AG04449 (cell line): ENCODE results near the gene NNMT.

Experiments
- CTCF ChIA-PET: fragments of 350-600 bp; formaldehyde crosslinking; extraction: SDS; loops from one replicate; lab custom pipeline; 2021; ENCODE audit warnings: antibody characterized with exemption; lab: Yijun Ruan, JAX
- POLR2A ChIA-PET: fragments of 400-600, 350-600 bp; formaldehyde crosslinking; extraction: SDS; loops from one replicate; lab custom pipeline; 2020; ENCODE audit warnings: antibody characterized with exemption, inconsistent platforms; lab: Yijun Ruan, JAX
- DNase-seq: peaks from one replicate; pipeline ENCODE4 v3.0.0-alpha.2; 2010; ENCODE audit warnings: low read depth, low spot score
- H3K4me3 ChIP-seq: 2 replicates; pipeline ENCODE4 v1.5.1; 2011; ENCODE audit warnings: low read depth, mild to moderate bottlenecking, control low read depth, low read length
- CTCF ChIP-seq: IDR thresholded peaks from one replicate; pipeline ENCODE4 v1.5.1; 2011; ENCODE audit warnings: mild to moderate bottlenecking, moderate library complexity, low read length, control low read depth, inconsistent platforms; ENCODE audit not compliant: insufficient read depth; ENCODE audit errors: missing control alignments

Gene NNMT

GRCh38 chr11:114348200-114349191 is 52.3 kb downstream of the NNMT start:
- no peak overlapping the region for H3K4me3 ChIP-seq
- CTCF ChIA-PET = interaction anchor here (0.8 to 3.5 kb wide), 30 partner anchors 8 to 415 kb away, joined by 3 to 22 read pairs (median 4); partner anchors contain the start of gene REXO2
- DNase-seq = no peak
- POLR2A ChIA-PET = no interaction called here
- peak; percentile 39 for TF ChIP-seq CTCF

- POLR2A ChIA-PET = no interaction called here
- no peak overlapping the region for H3K4me3 ChIP-seq
- CTCF ChIA-PET = interaction anchor here (1.3 kb wide), 1 partner anchor 102 kb away, joined by 4 read pairs; no protein-coding TSS in a partner anchor
- no peak for DNase-seq
- no peak for TF ChIP-seq CTCF
Measured at GRCh38 chr11:114350022-114350421, 53.8 kb downstream of the NNMT start.

GRCh38 chr11:114353443-114353842 is 57.2 kb downstream of the NNMT start:
- no peak for TF ChIP-seq CTCF
- no peak overlapping the region for H3K4me3 ChIP-seq
- ChIA-PET POLR2A (no interaction called here), CTCF (interaction anchor here (1.8 to 2.3 kb wide), 2 partner anchors 13 to 44 kb away, joined by 6 to 9 read pairs; no protein-coding TSS in a partner anchor)
- no peak for DNase-seq

GRCh38 chr11:114354076-114354475 is 57.9 kb downstream of the NNMT start:
- ChIA-PET POLR2A (no interaction called here), CTCF (interaction anchor here (1.1 to 1.8 kb wide), 2 partner anchors 13 to 42 kb away, joined by 3 to 9 read pairs; no protein-coding TSS in a partner anchor)
- peak; percentile 77 for DNase-seq
- TF ChIP-seq CTCF = no peak
- H3K4me3 ChIP-seq = no peak overlapping the region

GRCh38 chr11:114358716-114359115 is 62.5 kb downstream of the NNMT start:
- no peak for DNase-seq
- POLR2A ChIA-PET = interaction anchor here (0.7 kb wide), 1 partner anchor 61 kb away, joined by 3 read pairs; no protein-coding TSS in a partner anchor
- CTCF ChIA-PET = interaction anchor here (0.9 to 2.0 kb wide), 5 partner anchors 9 to 42 kb away, joined by 3 to 6 read pairs (median 5); partner anchors contain the start of genes C11orf71 and RBM7
- TF ChIP-seq CTCF = no peak
- no peak overlapping the region for H3K4me3 ChIP-seq

- no peak overlapping the region for H3K4me3 ChIP-seq
- ChIA-PET CTCF (interaction anchor here (1.3 to 1.8 kb wide), 4 partner anchors 9 to 19 kb away, joined by 3 to 6 read pairs (median 5); no protein-coding TSS in a partner anchor), POLR2A (interaction anchor here (0.7 kb wide), 1 partner anchor 61 kb away, joined by 3 read pairs; no protein-coding TSS in a partner anchor)
- DNase-seq = no peak
- TF ChIP-seq CTCF = no peak
Measured at GRCh38 chr11:114359342-114359741, 63.1 kb downstream of the NNMT start.
